CD4-positive, alpha-beta T cell (primary cell): ENCODE results near the gene SPAG7. TPM values are rescaled to one million over a fixed set of nuclear protein-coding genes. Genes with fewer than 3 reads are reported as not detected.
A peak's percentile ranks its signal among the peaks of the same experiment; 100 is the strongest.

ENCODE experiments used
- ATAC-seq: fragments of 200-7000 bp; cut with Tn5 transposase; one replicate; pipeline ENCODE4 v1.10.0; 2022; ENCODE audit warnings: mild to moderate bottlenecking; ENCODE audit not compliant: poor library complexity
- CTCF ChIA-PET: fragments of 350-600 bp; sonication (Branson Sonifier 250); formaldehyde crosslinking; loops from one replicate; lab custom pipeline; 2021; ENCODE audit warnings: antibody characterized with exemption, inconsistent platforms; lab: Charles Lee
- POLR2A ChIA-PET: fragments of 350-600 bp; sonication (Branson Sonifier 250); formaldehyde crosslinking; loops from one replicate; lab custom pipeline; 2021; ENCODE audit warnings: antibody characterized with exemption, inconsistent platforms; lab: Charles Lee
- DNase-seq, 14 experiments: peaks; one replicate each; pipeline ENCODE4 v3.0.0-alpha.2; 2013 to 2020; ENCODE audit warnings: mixed read lengths in 2 of 14
- H3K27ac ChIP-seq, 2 donors: one replicate each; pipeline versions ENCODE4 v1.5.1 to v1.7.0; 2013; ENCODE audit warnings: low read length in 2 of 2, low read depth in 1 of 2, mild to moderate bottlenecking in 1 of 2
- H3K27me3 ChIP-seq, 2 experiments: 1 replicate in 1 of 2; 2 replicates in 1 of 2; pipeline versions ENCODE4 v1.6.1 to v1.7.0; 2013; ENCODE audit warnings: low read length in 2 of 2, control low read depth in 1 of 2, mild to moderate bottlenecking in 1 of 2, moderate library complexity in 1 of 2; ENCODE audit not compliant: insufficient read depth in 2 of 2, control insufficient read depth in 1 of 2
- H3K36me3 ChIP-seq: one replicate; pipeline ENCODE4 v1.6.1; 2013; ENCODE audit warnings: low read length, control low read depth; ENCODE audit not compliant: insufficient read depth
- H3K4me1 ChIP-seq: one replicate; pipeline ENCODE4 v1.6.1; 2013; ENCODE audit warnings: low read length, control low read depth; ENCODE audit not compliant: insufficient read depth
- H3K4me3 ChIP-seq: one replicate; pipeline ENCODE4 v1.5.1; 2013; ENCODE audit warnings: mild to moderate bottlenecking, low read length, moderate library complexity
- H3K9me3 ChIP-seq, 2 experiments: 1 replicate in 1 of 2; 2 replicates in 1 of 2; pipeline versions ENCODE4 v1.6.1 to v1.7.0; 2013; ENCODE audit warnings: low read length in 2 of 2, mild to moderate bottlenecking in 2 of 2, control low read depth in 1 of 2, moderate library complexity in 1 of 2; ENCODE audit not compliant: control insufficient read depth in 1 of 2, insufficient read depth in 1 of 2
- H3K27ac Mint-ChIP-seq: one replicate; pipeline ENCODE4 v1.8.0; 2020; ENCODE audit warnings: mixed read lengths
- H3K27me3 Mint-ChIP-seq: one replicate; pipeline ENCODE4 v1.8.0; 2021; ENCODE audit warnings: mixed read lengths
- H3K36me3 Mint-ChIP-seq: one replicate; pipeline ENCODE4 v1.8.0; 2021; ENCODE audit warnings: low read depth, mixed read lengths
- H3K4me1 Mint-ChIP-seq: one replicate; pipeline ENCODE4 v1.8.0; 2021; ENCODE audit warnings: low read depth, mixed read lengths
- H3K4me3 Mint-ChIP-seq: one replicate; pipeline ENCODE4 v1.8.0; 2020; ENCODE audit warnings: mild to moderate bottlenecking, mixed read lengths
- H3K9me3 Mint-ChIP-seq: one replicate; pipeline ENCODE4 v1.8.0; 2020; ENCODE audit warnings: mixed read lengths
- intact Hi-C, 2 experiments: fragments of 100-400 bp; cut with DNase I in 1 of 2; cut with micrococcal nuclease in 1 of 2; formaldehyde crosslinking; loops; one replicate each; pipeline versions ENCODE4 v1.15.1 to v1.9.0; 2023 to 2025; cut with DNase I, micrococcal nuclease
- total RNA-seq, 174 experiments: library from RNA in 2 of 174; stranded (reverse) in 2 of 174; gene quantifications; one replicate each; pipeline ENCODE4 v1.2.3 and lab custom pipeline; 2021 to 2026
- TF ChIP-seq, protein P1 (sequence below): fragments of 200-600 bp; IDR thresholded peaks from one replicate; pipeline ENCODE4 v1.8.0; 2022; ENCODE audit warnings: antibody characterized with exemption, mild to moderate bottlenecking

SPAG7 gene
- total RNA-seq, 2 experiments from 2014 or later, result 30.2 to 30.9 TPM

DNA sequence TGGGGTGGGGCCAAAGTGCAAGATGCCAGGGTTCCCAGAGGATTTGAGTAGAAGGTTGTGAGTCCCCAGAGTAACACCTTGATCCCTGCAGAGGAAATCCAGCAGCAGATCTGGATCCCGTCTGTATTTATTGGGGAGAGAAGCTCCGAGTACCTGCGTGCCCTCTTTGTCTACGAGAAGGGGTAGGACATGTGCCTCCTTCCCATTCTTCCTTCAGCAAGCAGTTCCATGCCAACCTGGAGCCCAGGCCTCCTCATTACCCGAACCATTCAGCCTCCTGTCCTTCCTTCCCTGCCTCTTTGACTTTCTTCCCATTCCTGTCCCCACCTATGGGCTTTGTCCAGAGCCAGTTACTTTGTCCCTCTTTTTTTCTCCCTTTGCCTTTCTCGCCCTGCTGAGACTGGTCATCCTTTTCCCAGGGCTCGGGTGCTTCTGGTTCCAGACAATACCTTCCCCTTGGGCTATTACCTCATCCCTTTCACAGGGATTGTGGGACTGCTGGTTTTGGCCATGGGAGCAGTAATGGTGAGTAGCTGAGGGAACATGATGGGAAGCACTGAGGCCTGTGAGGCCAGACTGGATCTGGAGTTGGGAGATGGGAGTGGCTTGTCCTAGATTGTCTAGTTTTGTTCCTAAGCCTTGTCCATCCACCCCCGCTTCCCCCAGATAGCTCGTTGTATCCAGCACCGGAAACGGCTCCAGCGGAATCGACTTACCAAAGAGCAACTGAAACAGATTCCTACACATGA is 24.7 kb downstream of the SPAG7 start:
- Mint-ChIP-seq H3K36me3 (peaks cover 82% of the 10 kb centered on the region), H3K27me3 (no peaks in the 10 kb centered on the region), H3K4me3 (peak overlapping the region; percentile 99), H3K9me3 (no peaks in the 10 kb centered on the region), H3K27ac (peak overlapping the region; percentile 90), H3K4me1 (peaks cover 80% of the 10 kb centered on the region)
- peaks cover 82% of the 10 kb centered on the region for H3K4me1 ChIP-seq
- H3K27ac ChIP-seq, result peak overlapping the region; percentile 59 to 98
- ATAC-seq, result no peak
- H3K4me3 ChIP-seq, result no peak overlapping the region
- TF ChIP-seq, protein P1, sequence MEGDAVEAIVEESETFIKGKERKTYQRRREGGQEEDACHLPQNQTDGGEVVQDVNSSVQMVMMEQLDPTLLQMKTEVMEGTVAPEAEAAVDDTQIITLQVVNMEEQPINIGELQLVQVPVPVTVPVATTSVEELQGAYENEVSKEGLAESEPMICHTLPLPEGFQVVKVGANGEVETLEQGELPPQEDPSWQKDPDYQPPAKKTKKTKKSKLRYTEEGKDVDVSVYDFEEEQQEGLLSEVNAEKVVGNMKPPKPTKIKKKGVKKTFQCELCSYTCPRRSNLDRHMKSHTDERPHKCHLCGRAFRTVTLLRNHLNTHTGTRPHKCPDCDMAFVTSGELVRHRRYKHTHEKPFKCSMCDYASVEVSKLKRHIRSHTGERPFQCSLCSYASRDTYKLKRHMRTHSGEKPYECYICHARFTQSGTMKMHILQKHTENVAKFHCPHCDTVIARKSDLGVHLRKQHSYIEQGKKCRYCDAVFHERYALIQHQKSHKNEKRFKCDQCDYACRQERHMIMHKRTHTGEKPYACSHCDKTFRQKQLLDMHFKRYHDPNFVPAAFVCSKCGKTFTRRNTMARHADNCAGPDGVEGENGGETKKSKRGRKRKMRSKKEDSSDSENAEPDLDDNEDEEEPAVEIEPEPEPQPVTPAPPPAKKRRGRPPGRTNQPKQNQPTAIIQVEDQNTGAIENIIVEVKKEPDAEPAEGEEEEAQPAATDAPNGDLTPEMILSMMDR, result no peak
- H3K9me3 ChIP-seq, result peaks cover 0 to 3% of the 10 kb centered on the region in 2 experiments
- DNase-seq, result no peak
- H3K27me3 ChIP-seq, result no peaks in the 10 kb centered on the region
- peaks cover 58% of the 10 kb centered on the region for H3K36me3 ChIP-seq
- intact Hi-C loops, result loop anchor here in 1 of 2 experiments (5.0 kb wide), 2 partner anchors 41 to 44 kb away; partner anchors contain the start of genes CAMTA2 and CHRNE
- ChIA-PET POLR2A (interaction anchor here (0.6 to 13.9 kb wide), 5 partner anchors 25 to 1306 kb away, joined by 3 to 350 read pairs (median 3); partner anchors contain the start of genes C17orf107, CHRNE, CTNS and SPAG7), CTCF (no interaction called here)

DNA sequence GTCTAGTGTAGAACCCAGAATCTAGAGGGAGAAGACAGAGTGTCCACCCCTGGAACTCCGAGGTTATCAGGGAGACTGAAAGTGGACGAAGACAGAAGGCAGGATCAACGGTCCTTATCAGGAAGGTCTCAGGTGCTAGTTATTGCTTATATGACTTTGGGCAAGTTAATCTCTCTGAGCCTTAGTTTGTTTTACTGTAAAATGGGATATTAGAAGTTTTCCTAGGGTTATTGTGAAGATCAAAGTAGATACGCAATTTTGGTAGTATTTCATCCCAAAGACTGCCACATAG is 26.4 kb downstream of the SPAG7 start:
- TF ChIP-seq, protein P1, result no peak
- Histone ChIP-seq H3K36me3 (peaks cover 62% of the 10 kb centered on the region), H3K9me3 (peaks cover 0 to 3% of the 10 kb centered on the region in 2 experiments), H3K27ac (peak overlapping the region; percentile 89 to 91), H3K4me3 (peak overlapping the region; percentile 100), H3K4me1 (peaks cover 79% of the 10 kb centered on the region), H3K27me3 (no peaks in the 10 kb centered on the region)
- intact Hi-C loops, result loop anchor here in 1 of 2 experiments (2.0 to 5.0 kb wide), 3 partner anchors 26 to 46 kb away; partner anchors contain the start of genes CAMTA2, CHRNE and SPAG7
- no peak for DNase-seq
- Mint-ChIP-seq H3K27ac (peak overlapping the region; percentile 90), H3K9me3 (no peaks in the 10 kb centered on the region), H3K4me1 (peaks cover 72% of the 10 kb centered on the region), H3K27me3 (no peaks in the 10 kb centered on the region), H3K4me3 (peak overlapping the region; percentile 99), H3K36me3 (peaks cover 68% of the 10 kb centered on the region)
- ChIA-PET POLR2A (interaction anchor here (1.8 to 6.2 kb wide), 5 partner anchors 8 to 41 kb away, joined by 5 to 195 read pairs (median 31); partner anchors contain the start of genes C17orf107, ENO3, PFN1 and SPAG7), CTCF (no interaction called here)
- ATAC-seq, result no peak

DNA sequence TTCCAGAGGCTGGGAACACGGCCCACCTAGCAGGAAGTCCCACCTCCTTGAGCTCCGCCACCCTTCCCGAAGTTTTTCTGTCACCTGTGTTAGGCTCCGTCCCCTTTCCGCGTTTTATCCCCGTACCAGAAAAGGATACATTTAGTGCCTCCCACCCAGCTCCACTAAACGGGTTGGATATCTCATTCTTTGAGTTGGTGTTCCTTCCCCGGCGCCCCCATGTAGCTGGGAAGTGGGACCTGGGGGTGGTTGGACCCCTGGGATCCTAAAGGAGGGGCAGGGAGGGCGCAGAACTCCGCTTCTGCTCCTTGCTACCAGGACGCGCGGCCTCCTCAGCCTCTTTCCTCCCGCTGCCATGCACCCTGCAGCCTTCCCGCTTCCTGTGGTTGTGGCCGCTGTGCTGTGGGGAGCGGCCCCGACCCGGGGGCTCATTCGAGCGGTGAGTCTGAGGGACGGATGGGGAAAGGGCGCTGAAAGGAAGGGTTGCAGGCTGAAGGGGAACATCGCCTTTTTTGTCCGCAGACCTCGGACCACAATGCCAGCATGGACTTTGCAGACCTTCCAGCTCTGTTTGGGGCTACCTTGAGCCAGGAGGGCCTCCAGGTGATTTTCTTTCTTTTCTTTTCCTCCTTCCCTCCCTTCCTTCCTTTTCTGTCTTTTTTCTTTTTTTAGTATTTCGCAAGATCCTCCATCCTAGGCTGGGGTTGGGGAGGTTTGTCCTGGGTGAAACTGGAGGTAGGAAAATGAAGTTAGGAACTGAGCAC is 26.9 kb downstream of the SPAG7 start:
- peak overlapping the region; percentile 90 for H3K27ac Mint-ChIP-seq
- peaks cover 59% of the 10 kb centered on the region for H3K36me3 ChIP-seq
- DNase-seq (peak in 10 of 14 experiments; percentile 28 to 75 (median 48)), ATAC-seq (no peak)
- H3K27me3 Mint-ChIP-seq, result no peaks in the 10 kb centered on the region
- H3K4me1 ChIP-seq, result peaks cover 74% of the 10 kb centered on the region
- H3K27ac ChIP-seq, result peak overlapping the region; percentile 89 to 91
- H3K4me3 ChIP-seq, result peak overlapping the region; percentile 100
- H3K4me3 Mint-ChIP-seq, result peak overlapping the region; percentile 99
- H3K27me3 ChIP-seq, result no peaks in the 10 kb centered on the region
- POLR2A ChIA-PET, result interaction anchor here (0.8 to 6.2 kb wide), 23 partner anchors 9 to 797 kb away, joined by 3 to 195 read pairs (median 7); partner anchors contain the start of genes ARRB2, C17orf107, CAMTA2 and CYB5D2
- TF ChIP-seq, protein P1, result no peak
- H3K4me1 Mint-ChIP-seq, result peaks cover 66% of the 10 kb centered on the region
- H3K36me3 Mint-ChIP-seq, result peaks cover 66% of the 10 kb centered on the region
- no peaks in the 10 kb centered on the region for H3K9me3 Mint-ChIP-seq
- CTCF ChIA-PET, result interaction anchor here (1.1 to 2.0 kb wide), 7 partner anchors 27 to 498 kb away, joined by 3 to 14 read pairs (median 4); partner anchors contain the start of genes C17orf107, C1QBP, CAMTA2 and CHRNE
- peaks cover 0 to 1% of the 10 kb centered on the region in 2 experiments for H3K9me3 ChIP-seq
- intact Hi-C loops, result loop anchor here (1.0 to 5.0 kb wide), 5 partner anchors 8 to 47 kb away; partner anchors contain the start of genes SPAG7 (in 2 of the 2), CAMTA2 (in 1 of the 2), CHRNE (in 1 of the 2) and PFN1 (in 1 of the 2)
